ENCODE data around the gene IL1B.

- TF ChIP-seq, protein P1, sequence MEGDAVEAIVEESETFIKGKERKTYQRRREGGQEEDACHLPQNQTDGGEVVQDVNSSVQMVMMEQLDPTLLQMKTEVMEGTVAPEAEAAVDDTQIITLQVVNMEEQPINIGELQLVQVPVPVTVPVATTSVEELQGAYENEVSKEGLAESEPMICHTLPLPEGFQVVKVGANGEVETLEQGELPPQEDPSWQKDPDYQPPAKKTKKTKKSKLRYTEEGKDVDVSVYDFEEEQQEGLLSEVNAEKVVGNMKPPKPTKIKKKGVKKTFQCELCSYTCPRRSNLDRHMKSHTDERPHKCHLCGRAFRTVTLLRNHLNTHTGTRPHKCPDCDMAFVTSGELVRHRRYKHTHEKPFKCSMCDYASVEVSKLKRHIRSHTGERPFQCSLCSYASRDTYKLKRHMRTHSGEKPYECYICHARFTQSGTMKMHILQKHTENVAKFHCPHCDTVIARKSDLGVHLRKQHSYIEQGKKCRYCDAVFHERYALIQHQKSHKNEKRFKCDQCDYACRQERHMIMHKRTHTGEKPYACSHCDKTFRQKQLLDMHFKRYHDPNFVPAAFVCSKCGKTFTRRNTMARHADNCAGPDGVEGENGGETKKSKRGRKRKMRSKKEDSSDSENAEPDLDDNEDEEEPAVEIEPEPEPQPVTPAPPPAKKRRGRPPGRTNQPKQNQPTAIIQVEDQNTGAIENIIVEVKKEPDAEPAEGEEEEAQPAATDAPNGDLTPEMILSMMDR (IDR thresholded peaks at IDR 0.05) = no peak
- TF ChIP-seq EP300 (IDR thresholded peaks at IDR 0.05) (no peak), POLR2A (IDR thresholded peaks at IDR 0.05) (no peak)
Measured at GRCh38 chr2:112876971-112877361, 40.4 kb upstream of the IL1B start.

All from tibial nerve (tissue), 4 donors.